Kidney epithelial cell (primary cell): Measurements from ENCODE around the gene NUP210. TPM values are rescaled to one million over a fixed set of nuclear protein-coding genes. Genes with fewer than 3 reads are reported as not detected.
"Not testable (repeated sequence)": the region's sequence is repeated elsewhere in the genome, so short reads cannot be mapped to it uniquely, and the experiment has no call there.

Experiments
- DNase-seq: peaks from one replicate; pipeline ENCODE4 v3.0.0-alpha.2; 2010; ENCODE audit warnings: low read depth
- H3K27me3 ChIP-seq: 2 replicates; pipeline ENCODE4 v1.6.0; 2011; ENCODE audit warnings: low read length; ENCODE audit not compliant: control insufficient read depth, insufficient read depth
- H3K36me3 ChIP-seq: 2 replicates; pipeline ENCODE4 v1.5.1; 2011; ENCODE audit warnings: low read length; ENCODE audit not compliant: control insufficient read depth, insufficient read depth
- H3K4me3 ChIP-seq: 2 replicates; pipeline ENCODE4 v1.5.1; 2011; ENCODE audit warnings: low read depth, mild to moderate bottlenecking, control low read depth, low read length
- CTCF ChIP-seq: IDR thresholded peaks from 2 replicates; pipeline ENCODE4 v1.5.1; 2011; ENCODE audit warnings: mild to moderate bottlenecking, moderate library complexity, low read length, control low read depth, inconsistent platforms; ENCODE audit not compliant: insufficient read depth, poor library complexity, severe bottlenecking
- total RNA-seq: library from RNA; depleted of rRNA; stranded (reverse); fragments of >200 nt; gene quantifications from 2 replicates; pipeline ENCODE4 v1.2.3, GENCODE V29; 2015

The NUP210 gene
- total RNA-seq, 1 donor from 2014 or later: 36.2 TPM

- TF ChIP-seq CTCF: no peak
- Histone ChIP-seq H3K27me3 (peaks cover 8% of the 10 kb centered on the region), H3K4me3 (no peak overlapping the region), H3K36me3 (no peaks in the 10 kb centered on the region)
- no peak for DNase-seq
Observed at GRCh38 chr3:13455644-13456043, 35.5 kb upstream of the NUP210 start.

GRCh38 chr3:13452490-13453335 is 32.6 kb upstream of the NUP210 start:
- Histone ChIP-seq H3K36me3 (no peaks in the 10 kb centered on the region), H3K4me3 (no peak overlapping the region), H3K27me3 (no peaks in the 10 kb centered on the region)
- DNase-seq: no peak
- TF ChIP-seq CTCF: peak; percentile 56

- Histone ChIP-seq H3K36me3 (no peaks in the 10 kb centered on the region), H3K27me3 (no peaks in the 10 kb centered on the region), H3K4me3 (peak overlapping the region; percentile 43)
- DNase-seq: no peak
- TF ChIP-seq CTCF: no peak
Observed at GRCh38 chr3:13451301-13451673, 31.2 kb upstream of the NUP210 start.

GRCh38 chr3:13442882-13443281 is 22.8 kb upstream of the NUP210 start:
- DNase-seq: not testable (repeated sequence)

GRCh38 chr3:13440204-13440817 is 20.2 kb upstream of the NUP210 start:
- DNase-seq: no peak
- H3K36me3 ChIP-seq: no peaks in the 10 kb centered on the region

More at GRCh38 chr3:13442882-13443281, 22.8 kb upstream of the NUP210 start:
- H3K27me3 ChIP-seq, H3K36me3 ChIP-seq, H3K4me3 ChIP-seq: not testable (repeated sequence)

GRCh38 chr3:13436213-13436612 is 16.1 kb upstream of the NUP210 start:
- H3K36me3 ChIP-seq, DNase-seq, H3K27me3 ChIP-seq, H3K4me3 ChIP-seq: not testable (repeated sequence)

More at GRCh38 chr3:13440204-13440817, 20.2 kb upstream of the NUP210 start:
- Histone ChIP-seq H3K4me3 (no peak overlapping the region), H3K27me3 (no peaks in the 10 kb centered on the region)
- no peak for TF ChIP-seq CTCF
